ENCODE data around the gene NGLY1. TPM values are rescaled to one million over a fixed set of nuclear protein-coding genes. Genes with fewer than 3 reads are reported as not detected.

NGLY1 gene
- total and polyA plus RNA-seq, 10 of the 15 experiments (the other 5 are each of a cell fraction or from before 2014, with no cell fraction given), result 29.8 to 73.5 (median 47.0) TPM

- ChIA-PET POLR2A (no interaction called here), RAD21 (ENCODE audit: unreplicated experiment) (no interaction called here), SMC1A (ENCODE audit: uncharacterized antibody, unreplicated experiment) (interaction anchor here (0.7 to 1.1 kb wide), 3 partner anchors 9 to 909 kb away, joined by 3 read pairs; no protein-coding TSS in a partner anchor), CTCF (no interaction called here)
- FAIRE-seq (no peak), ATAC-seq (no peak), DNase-seq (ENCODE audit: low read depth, low spot score) (no peak)
- intact Hi-C loops (cut with micrococcal nuclease; ENCODE audit: unreplicated experiment) (no loop called here), in situ Hi-C loops (cut with MboI) (no loop called here)
- no TSS peak for BruUV-seq (replicated peaks)
- Histone ChIP-seq H3K4me3 (no peak overlapping the region), H3K9me3 (replicated peaks; ENCODE audit: control insufficient read depth, insufficient read depth, low read length) (no peaks in the 10 kb centered on the region), H3K4me2 (ENCODE audit: control insufficient read depth, insufficient read depth) (no peak overlapping the region), H3K27ac (ENCODE audit: control insufficient read depth, insufficient read depth) (no peak overlapping the region), H2AFZ (ENCODE audit: control insufficient read depth, low read depth, low read length) (no peak overlapping the region), H3K79me2 (ENCODE audit: control insufficient read depth, insufficient read depth, low read length) (no peaks in the 10 kb centered on the region), H3K36me3 (ENCODE audit: control insufficient read depth in 2 of 2, insufficient read depth in 2 of 2, low read length in 1 of 2) (peaks cover 0 to 15% of the 10 kb centered on the region in 2 experiments; a peak in 2 of 4 replicates), H4K20me1 (ENCODE audit: control insufficient read depth, insufficient read depth) (no peaks in the 10 kb centered on the region), H3K27me3 (replicated peaks in 1 of 2; ENCODE audit: control insufficient read depth in 2 of 2, insufficient read depth in 2 of 2, low read length in 1 of 2) (no peaks in the 10 kb centered on the region), H3K9ac (ENCODE audit: control insufficient read depth, insufficient read depth, low read length) (no peak overlapping the region), H3K4me1 (ENCODE audit: control insufficient read depth, insufficient read depth, low read length) (peaks cover 9% of the 10 kb centered on the region)
- TF ChIP-seq NFIC (IDR thresholded peaks at IDR 0.05; ENCODE audit: low read depth, low read length), result no peak
- WGBS (ENCODE audit: insufficient coverage, insufficient replicate concordance, low lambda C conversion rate, missing lambda C conversion rate), result 94% methylated on average over 3 of the region's 3 CpGs
Observed at GRCh38 chr3:25725810-25726209, 57.4 kb downstream of the NGLY1 start.

GRCh38 chr3:25724948-25725645 is 58.1 kb downstream of the NGLY1 start:
- Histone ChIP-seq H3K27ac (ENCODE audit: control insufficient read depth, insufficient read depth) (no peak overlapping the region), H3K9me3 (replicated peaks; ENCODE audit: control insufficient read depth, insufficient read depth, low read length) (no peaks in the 10 kb centered on the region), H3K79me2 (ENCODE audit: control insufficient read depth, insufficient read depth, low read length) (no peaks in the 10 kb centered on the region), H4K20me1 (ENCODE audit: control insufficient read depth, insufficient read depth) (no peaks in the 10 kb centered on the region), H3K27me3 (replicated peaks in 1 of 2; ENCODE audit: control insufficient read depth in 2 of 2, insufficient read depth in 2 of 2, low read length in 1 of 2) (no peaks in the 10 kb centered on the region), H3K4me3 (no peak overlapping the region), H3K4me1 (ENCODE audit: control insufficient read depth, insufficient read depth, low read length) (peaks cover 9% of the 10 kb centered on the region), H3K36me3 (ENCODE audit: control insufficient read depth in 2 of 2, insufficient read depth in 2 of 2, low read length in 1 of 2) (peaks cover 0 to 15% of the 10 kb centered on the region in 2 experiments; a peak in 2 of 4 replicates), H3K4me2 (ENCODE audit: control insufficient read depth, insufficient read depth) (no peak overlapping the region), H3K9ac (ENCODE audit: control insufficient read depth, insufficient read depth, low read length) (no peak overlapping the region), H2AFZ (ENCODE audit: control insufficient read depth, low read depth, low read length) (no peak overlapping the region)
- intact Hi-C loops (cut with micrococcal nuclease; ENCODE audit: unreplicated experiment), result loop anchor here (5.0 kb wide), 1 partner anchor 58 kb away; no protein-coding TSS in a partner anchor
- RAD21 ChIA-PET (ENCODE audit: unreplicated experiment), result no interaction called here
- no peak for ATAC-seq
- WGBS (ENCODE audit: insufficient coverage, insufficient replicate concordance, low lambda C conversion rate, missing lambda C conversion rate), result 95% methylated on average over 2 of the region's 2 CpGs
- in situ Hi-C loops (cut with MboI), result no loop called here
- no peak for DNase-seq (ENCODE audit: low read depth, low spot score)
- CTCF ChIA-PET, result interaction anchor here (2.2 kb wide), 1 partner anchor 86 kb away, joined by 5 read pairs; no protein-coding TSS in a partner anchor
- SMC1A ChIA-PET (ENCODE audit: uncharacterized antibody, unreplicated experiment), result interaction anchor here (1.1 kb wide), 1 partner anchor 9 kb away, joined by 3 read pairs; no protein-coding TSS in a partner anchor
- no TSS peak for BruUV-seq (replicated peaks)
- no peak for FAIRE-seq
- POLR2A ChIA-PET, result no interaction called here
- TF ChIP-seq RELA (IDR thresholded peaks at IDR 0.05; ENCODE audit: borderline replicate concordance, partially characterized antibody), result no peak
- TF ChIP-seq EGR1 (IDR thresholded peaks at IDR 0.05; ENCODE audit: borderline replicate concordance in 1 of 2, low read depth in 2 of 2, low read length in 2 of 2), result no peak
- no peak for TF ChIP-seq E4F1 (IDR thresholded peaks at IDR 0.05; ENCODE audit: borderline replicate concordance, partially characterized antibody)
- TF ChIP-seq SP1 (IDR thresholded peaks at IDR 0.05; ENCODE audit: low read depth, low read length), result no peak
- TF ChIP-seq ZNF24 (IDR thresholded peaks at IDR 0.05), result no peak
- TF ChIP-seq CBX3 (IDR thresholded peaks at IDR 0.05; ENCODE audit: borderline replicate concordance, low read depth), result no peak
- TF ChIP-seq FOS (IDR thresholded peaks at IDR 0.05; ENCODE audit: borderline replicate concordance, extremely low read depth, insufficient read length), result no peak
- TF ChIP-seq SIX5 (IDR thresholded peaks at IDR 0.05; ENCODE audit: low read depth, low read length, severe bottlenecking), result no peak
- TF ChIP-seq REST (IDR thresholded peaks at IDR 0.05; ENCODE audit: low read depth, low read length), result no peak

Measured in GM12878 (cell line).